Measurements from ENCODE around the gene ATP5MG. TPM values are rescaled to one million over a fixed set of nuclear protein-coding genes. Genes with fewer than 3 reads are reported as not detected.
"Not testable (repeated sequence)": the region's sequence is repeated elsewhere in the genome, so short reads cannot be mapped to it uniquely, and the experiment has no call there.

Gene ATP5MG
- total and polyA plus RNA-seq, 10 donors: 34.5 to 258 (median 146) TPM

DNA sequence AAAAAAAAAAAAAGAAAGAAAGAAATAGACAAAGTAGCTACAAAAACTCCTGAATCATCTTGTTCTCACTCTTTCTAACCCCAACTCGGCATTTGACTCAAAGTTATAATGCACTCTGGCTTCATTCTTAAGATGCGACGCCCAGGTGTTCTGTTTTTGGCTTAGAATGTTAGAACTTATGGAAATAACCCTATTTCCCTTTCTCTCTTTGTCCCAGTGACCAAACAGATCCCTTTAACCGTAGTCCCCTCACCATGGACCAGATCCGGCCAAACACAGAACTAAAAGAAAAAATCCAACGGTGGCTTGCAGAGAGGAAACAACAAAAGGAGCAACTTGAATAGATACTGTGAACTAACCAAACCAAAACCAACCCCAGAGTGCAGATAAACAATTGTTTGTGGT, 5.3 kb upstream of the ATP5MG start:
- H3K9me3 ChIP-seq: no peaks in the 10 kb centered on the region
- DNase-seq: no peak
- peak overlapping the region in 5 of 8 donors; percentile 31 to 65 (median 47) for H3K27ac ChIP-seq
- H3K4me1 ChIP-seq: peaks cover 5 to 36% (median 19%) of the 10 kb centered on the region in 6 donors
- peaks cover 0 to 76% (median 63%) of the 10 kb centered on the region in 6 donors for H3K36me3 ChIP-seq
- WGBS, 5 donors: 80 to 91% (median 88%) methylated on average over 6 of the region's 6 CpGs
- H3K27me3 ChIP-seq (replicated peaks in 1 of 7): no peaks in the 10 kb centered on the region
- TF ChIP-seq, protein P1, sequence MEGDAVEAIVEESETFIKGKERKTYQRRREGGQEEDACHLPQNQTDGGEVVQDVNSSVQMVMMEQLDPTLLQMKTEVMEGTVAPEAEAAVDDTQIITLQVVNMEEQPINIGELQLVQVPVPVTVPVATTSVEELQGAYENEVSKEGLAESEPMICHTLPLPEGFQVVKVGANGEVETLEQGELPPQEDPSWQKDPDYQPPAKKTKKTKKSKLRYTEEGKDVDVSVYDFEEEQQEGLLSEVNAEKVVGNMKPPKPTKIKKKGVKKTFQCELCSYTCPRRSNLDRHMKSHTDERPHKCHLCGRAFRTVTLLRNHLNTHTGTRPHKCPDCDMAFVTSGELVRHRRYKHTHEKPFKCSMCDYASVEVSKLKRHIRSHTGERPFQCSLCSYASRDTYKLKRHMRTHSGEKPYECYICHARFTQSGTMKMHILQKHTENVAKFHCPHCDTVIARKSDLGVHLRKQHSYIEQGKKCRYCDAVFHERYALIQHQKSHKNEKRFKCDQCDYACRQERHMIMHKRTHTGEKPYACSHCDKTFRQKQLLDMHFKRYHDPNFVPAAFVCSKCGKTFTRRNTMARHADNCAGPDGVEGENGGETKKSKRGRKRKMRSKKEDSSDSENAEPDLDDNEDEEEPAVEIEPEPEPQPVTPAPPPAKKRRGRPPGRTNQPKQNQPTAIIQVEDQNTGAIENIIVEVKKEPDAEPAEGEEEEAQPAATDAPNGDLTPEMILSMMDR (IDR thresholded peaks at IDR 0.05 in 8 of 11, conservative IDR thresholded peaks at IDR 0.05 in 3 of 11): no peak
- TF ChIP-seq POLR2AphosphoS5 (IDR thresholded peaks at IDR 0.05) (no peak), POLR2A (IDR thresholded peaks at IDR 0.05) (no peak)
- no peak overlapping the region for H3K4me3 ChIP-seq
- intact Hi-C loops (cut with DNase I; ENCODE audit: low total_unique reads): no loop called here

DNA sequence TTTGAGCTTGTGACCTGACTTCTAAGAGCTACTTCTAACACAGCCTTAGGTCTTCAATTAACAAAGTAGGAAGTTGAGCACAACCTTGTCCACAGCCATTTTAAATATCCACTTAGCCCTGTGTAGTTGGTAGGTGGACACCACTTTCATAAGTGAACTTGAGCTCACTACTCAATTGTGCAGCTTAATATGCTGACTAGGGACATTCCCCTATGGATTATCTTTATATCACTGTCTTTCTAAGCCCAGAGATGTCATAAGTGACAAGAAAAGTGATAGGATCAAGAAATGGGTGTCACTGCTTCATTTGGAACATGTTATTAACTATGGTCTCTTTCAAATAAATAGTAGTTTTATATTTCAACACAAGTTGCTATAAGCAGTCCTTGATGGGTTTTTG, 4.0 kb upstream of the ATP5MG start:
- DNase-seq: no peak
- Histone ChIP-seq H3K4me3 (no peak overlapping the region), H3K27me3 (replicated peaks in 1 of 7) (no peaks in the 10 kb centered on the region), H3K27ac (peak overlapping the region in 4 of 8 donors; percentile 10 to 93 (median 91)), H3K36me3 (peaks cover 0 to 62% (median 50%) of the 10 kb centered on the region in 6 donors), H3K4me1 (peaks cover 8 to 44% (median 24%) of the 10 kb centered on the region in 6 donors), H3K9me3 (no peaks in the 10 kb centered on the region)
- TF ChIP-seq, protein P1 (IDR thresholded peaks at IDR 0.05 in 8 of 11, conservative IDR thresholded peaks at IDR 0.05 in 3 of 11): no peak
- no peak for TF ChIP-seq POLR2A (IDR thresholded peaks at IDR 0.05)
- intact Hi-C loops (cut with DNase I; ENCODE audit: low total_unique reads): no loop called here

DNA sequence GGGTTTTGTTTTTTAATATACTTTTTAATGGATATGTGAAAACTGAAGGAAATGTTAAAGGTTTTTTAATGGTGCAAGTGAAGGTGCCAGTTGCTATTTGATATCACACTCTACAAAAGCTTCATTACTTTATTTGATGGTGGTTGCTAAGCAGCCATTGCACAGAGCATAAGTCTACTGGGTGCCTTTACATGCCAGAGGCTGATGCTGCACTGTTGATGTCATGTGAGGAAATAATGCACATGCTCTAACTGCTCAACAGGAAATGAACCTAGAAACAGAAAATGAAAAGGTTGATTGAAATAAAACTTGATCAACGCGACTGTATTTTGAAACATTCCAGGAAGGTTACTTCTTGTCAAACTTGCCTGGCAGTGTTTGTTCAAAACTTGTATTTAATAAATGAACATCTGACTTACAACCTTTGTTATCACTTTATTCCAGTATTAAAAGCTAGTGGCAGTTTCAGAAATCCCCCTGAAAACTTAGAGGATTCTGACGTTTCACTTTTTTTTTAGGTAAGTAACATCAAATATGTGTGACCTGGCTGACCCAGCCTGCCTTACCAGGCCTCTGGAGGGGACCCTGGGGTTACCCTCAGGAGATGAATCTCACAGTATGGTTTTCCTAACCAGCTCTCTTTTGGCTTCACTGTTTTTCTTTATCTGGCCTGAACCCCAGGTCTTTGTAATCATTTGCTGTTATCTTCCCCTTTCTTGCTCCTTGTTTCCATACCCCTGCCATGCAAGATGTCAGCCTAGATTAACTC, 2.4 kb upstream of the ATP5MG start:
- Histone ChIP-seq H3K27ac (peak overlapping the region; percentile 14 to 93 (median 82)), H3K9me3 (no peaks in the 10 kb centered on the region), H3K36me3 (peaks cover 0 to 48% (median 35%) of the 10 kb centered on the region in 6 donors), H3K4me3 (no peak overlapping the region), H3K4me1 (peaks cover 23 to 60% (median 40%) of the 10 kb centered on the region in 6 donors), H3K27me3 (replicated peaks in 1 of 7) (no peaks in the 10 kb centered on the region)
- WGBS, 5 donors: 38 to 52% (median 43%) methylated on average over 3 of the region's 3 CpGs
- DNase-seq: no peak
- intact Hi-C loops (cut with DNase I; ENCODE audit: low total_unique reads): no loop called here
- TF ChIP-seq POLR2AphosphoS5 (IDR thresholded peaks at IDR 0.05) (no peak), POLR2A (IDR thresholded peaks at IDR 0.05) (no peak)
- TF ChIP-seq, protein P1 (IDR thresholded peaks at IDR 0.05 in 8 of 11, conservative IDR thresholded peaks at IDR 0.05 in 3 of 11): no peak

DNA sequence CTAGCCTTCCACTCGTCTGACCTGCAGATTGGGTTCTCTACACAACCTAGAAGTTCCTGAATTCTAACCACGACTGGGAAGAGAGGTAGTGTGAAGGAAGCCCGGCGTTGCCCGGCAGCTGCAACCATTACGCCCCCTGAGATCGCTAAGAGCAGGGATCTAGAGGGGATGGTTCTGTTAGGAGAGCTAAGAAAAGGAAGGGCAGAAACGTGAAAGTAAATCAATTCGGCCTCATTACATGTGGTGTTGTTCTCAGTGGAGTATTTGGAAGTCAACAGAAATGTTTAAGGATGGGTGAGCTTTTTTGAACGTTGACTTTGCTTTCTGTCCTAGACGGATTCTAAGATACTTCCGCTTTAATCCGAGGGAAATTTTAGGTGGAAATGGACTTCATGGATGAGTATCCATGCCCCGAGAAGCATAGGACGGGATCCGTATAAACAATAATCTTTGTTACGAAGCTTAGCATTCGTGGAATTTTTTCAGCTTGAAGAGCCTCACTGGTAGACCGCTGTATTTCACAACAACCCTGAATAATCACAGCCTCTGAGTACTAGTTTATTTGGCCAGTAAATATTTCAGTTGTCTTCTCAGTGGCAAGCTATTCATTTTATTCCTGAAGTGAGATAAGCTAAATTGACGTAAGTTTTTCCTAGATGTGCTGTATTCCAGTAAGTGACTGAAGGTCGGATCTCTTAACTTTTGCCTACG, 629 bp downstream of the ATP5MG start:
- Histone ChIP-seq H3K4me3 (peak overlapping the region; percentile 85 to 99 (median 98)), H3K27me3 (replicated peaks in 1 of 7) (no peaks in the 10 kb centered on the region), H3K36me3 (peaks cover 0 to 48% (median 20%) of the 10 kb centered on the region in 6 donors), H3K27ac (peak overlapping the region; percentile 86 to 93 (median 91)), H3K9me3 (no peaks in the 10 kb centered on the region), H3K4me1 (peaks cover 25 to 87% (median 63%) of the 10 kb centered on the region in 6 donors)
- no peak for DNase-seq
- intact Hi-C loops (cut with DNase I; ENCODE audit: low total_unique reads): no loop called here
- WGBS, 5 donors: 1 to 3% (median 2%) methylated on average over 22 of the region's 22 CpGs
- no peak for TF ChIP-seq POLR2AphosphoS5 (IDR thresholded peaks at IDR 0.05)
- TF ChIP-seq, protein P1 (IDR thresholded peaks at IDR 0.05 in 8 of 11, conservative IDR thresholded peaks at IDR 0.05 in 3 of 11): peak in 1 of 11 experiments; percentile 1

DNA sequence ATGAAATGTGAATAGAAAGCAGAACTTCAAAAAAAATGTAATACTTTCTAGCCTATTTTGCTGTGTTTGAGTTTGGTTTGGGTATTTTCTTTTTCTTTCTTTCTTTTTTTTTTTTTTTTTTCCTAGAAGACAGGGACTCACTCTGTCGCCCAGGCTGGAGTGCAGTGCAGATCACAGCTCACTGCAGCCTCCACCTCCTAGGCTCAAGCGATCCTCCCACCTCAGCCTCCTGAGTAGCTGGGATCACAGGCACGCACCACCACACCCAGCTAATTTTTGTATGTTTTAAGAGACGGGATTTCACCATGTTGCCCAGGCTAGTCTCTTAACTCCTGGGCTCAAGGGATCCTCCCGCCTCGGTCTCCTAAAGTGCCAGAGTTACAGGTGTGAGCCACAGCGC, 1.2 kb downstream of the ATP5MG start:
- peaks cover 0 to 48% (median 21%) of the 10 kb centered on the region in 6 donors for H3K36me3 ChIP-seq
- peak overlapping the region; percentile 85 to 99 (median 98) for H3K4me3 ChIP-seq
- intact Hi-C loops (cut with DNase I; ENCODE audit: low total_unique reads); H3K9me3 ChIP-seq; DNase-seq; H3K27me3 ChIP-seq (replicated peaks in 1 of 7): not testable (repeated sequence)
- WGBS, 5 donors: 73 to 85% (median 78%) methylated on average over 7 of the region's 7 CpGs
- H3K4me1 ChIP-seq: peaks cover 25 to 93% (median 63%) of the 10 kb centered on the region in 6 donors
- H3K27ac ChIP-seq: peak overlapping the region in 5 of 8 donors; percentile 86 to 93 (median 91)
